Measurements from ENCODE around the gene SNX24.
"Not testable (repeated sequence)": the region's sequence is repeated elsewhere in the genome, so short reads cannot be mapped to it uniquely, and the experiment has no call there.

The SNX24 gene

DNA sequence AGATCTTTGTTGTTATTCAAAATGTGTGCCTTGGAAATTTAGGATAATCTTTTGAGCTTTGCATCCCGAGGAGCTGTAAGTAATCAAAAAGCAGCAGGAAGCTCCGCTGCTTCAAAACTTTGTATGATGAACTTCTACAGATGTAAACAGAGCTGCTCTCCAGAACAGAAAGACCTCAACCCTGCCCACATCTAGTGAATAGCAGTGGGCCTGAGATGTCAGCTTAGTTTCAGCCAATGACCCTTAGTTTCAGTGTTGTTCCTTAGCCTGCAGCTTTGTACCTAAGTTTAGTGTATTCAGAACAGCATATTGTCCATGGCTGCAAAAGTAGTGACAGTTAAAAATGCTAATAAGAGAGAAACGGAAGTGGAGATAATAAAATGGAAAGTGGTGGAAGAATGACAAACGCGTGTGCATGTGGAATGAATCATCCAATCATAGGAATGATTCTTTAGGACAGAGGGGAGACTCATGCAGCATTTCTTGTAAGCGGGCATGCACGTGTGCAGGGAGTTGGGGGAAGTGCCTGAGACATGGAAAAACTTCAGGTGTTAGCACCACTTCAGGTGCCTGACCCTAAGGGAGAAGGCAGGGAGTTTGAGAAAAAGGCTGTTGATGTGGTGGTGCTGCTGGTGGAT, 24.9 kb downstream of the SNX24 start:
- no peak for DNase-seq (ENCODE audit: low read depth in 2 of 3, low spot score in 1 of 3)

DNA sequence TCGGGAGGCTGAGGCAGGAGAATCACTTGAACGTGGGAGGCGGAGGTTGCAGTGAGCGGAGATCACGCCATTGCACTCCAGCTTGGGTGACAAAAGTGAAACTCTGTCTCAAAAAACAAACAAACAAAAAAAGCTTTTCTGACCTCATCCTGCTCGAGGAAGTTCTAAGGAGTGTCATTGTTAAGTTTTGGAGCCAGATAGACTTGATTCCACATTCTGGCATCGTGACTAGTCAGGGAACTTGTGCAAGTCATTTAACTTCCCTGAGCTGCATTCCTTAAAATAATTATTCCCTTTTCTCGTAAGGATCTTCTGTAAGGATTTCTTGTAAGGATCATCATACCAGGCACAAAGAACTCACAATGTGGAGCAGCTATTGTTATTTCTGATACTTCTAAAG, 26.2 kb downstream of the SNX24 start:
- DNase-seq (ENCODE audit: low read depth in 2 of 3, low spot score in 1 of 3): no peak

DNA sequence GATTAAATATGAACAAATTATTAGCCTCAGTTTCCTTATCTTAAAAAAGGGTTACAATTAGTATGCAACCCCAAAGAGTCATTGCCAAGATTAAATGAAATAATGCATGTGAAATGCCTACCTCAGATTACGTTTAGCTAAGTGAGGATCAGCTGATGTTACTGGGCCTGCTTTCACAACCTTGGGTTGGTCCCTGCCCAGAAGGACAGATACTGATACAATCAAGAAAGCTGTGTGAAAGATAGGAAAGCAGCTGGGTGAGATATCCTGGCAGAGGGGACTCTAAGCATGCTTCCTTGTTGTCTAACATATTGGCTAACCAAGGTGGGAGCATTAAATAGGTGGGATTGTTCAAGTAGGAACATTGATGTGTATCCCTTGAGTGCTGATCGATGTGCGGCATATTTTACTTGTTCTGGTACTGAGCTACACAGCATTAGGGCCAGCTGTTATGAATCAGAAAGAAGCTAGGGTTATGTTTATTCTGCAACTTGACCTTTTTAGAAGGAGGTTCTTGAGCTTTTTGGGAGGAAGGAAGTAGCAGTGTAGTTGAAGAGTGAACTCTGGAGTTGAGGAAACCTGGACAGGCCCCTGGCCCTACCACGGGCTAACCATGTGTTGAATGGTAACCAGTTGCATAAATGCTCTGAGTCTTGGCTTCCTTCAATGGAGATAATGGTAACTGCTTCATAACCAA, 28.9 kb downstream of the SNX24 start:
- DNase-seq (ENCODE audit: low read depth in 2 of 3, low spot score in 1 of 3): no peak

DNA sequence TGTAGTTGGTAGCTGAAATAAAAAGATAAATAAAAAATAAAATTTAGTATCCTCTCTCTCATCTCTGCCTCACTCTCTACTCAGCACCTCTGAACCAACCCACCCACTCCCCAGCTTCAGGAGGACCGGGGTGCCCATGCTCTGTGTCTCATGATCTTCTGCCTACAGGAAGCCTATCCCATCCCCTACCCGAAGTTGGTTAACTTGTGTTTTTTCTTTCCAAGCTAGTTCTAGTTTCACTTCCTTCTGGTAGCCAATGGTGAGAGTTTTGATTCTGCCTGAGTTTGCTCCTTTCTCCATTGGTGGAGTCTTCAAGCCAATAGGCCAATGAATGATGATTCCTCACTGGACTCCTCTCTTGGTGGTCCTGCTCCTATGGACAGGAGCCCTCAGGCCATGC, 32.1 kb downstream of the SNX24 start:
- no peak for DNase-seq (ENCODE audit: low read depth in 2 of 3, low spot score in 1 of 3)

DNA sequence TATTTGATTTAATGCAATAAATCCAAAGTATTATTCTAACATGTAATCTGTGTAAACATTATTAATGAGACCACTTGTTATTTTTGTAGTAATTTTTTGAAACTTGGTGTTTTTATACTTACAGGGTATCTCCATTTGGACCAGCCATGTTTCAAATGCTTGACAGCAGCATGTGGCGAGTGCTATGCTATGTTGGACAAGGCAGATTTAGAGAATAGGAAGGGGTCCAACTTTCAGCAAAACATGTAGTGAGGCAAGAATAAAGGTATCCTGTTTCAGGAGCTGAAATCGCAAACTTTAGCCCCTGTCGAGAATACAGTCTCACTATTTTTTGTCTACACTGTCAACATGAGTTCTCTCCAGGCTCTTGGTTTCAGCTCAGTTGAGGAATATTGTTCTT, 33.7 kb downstream of the SNX24 start:
- DNase-seq (ENCODE audit: low read depth in 2 of 3, low spot score in 1 of 3): no peak

DNA sequence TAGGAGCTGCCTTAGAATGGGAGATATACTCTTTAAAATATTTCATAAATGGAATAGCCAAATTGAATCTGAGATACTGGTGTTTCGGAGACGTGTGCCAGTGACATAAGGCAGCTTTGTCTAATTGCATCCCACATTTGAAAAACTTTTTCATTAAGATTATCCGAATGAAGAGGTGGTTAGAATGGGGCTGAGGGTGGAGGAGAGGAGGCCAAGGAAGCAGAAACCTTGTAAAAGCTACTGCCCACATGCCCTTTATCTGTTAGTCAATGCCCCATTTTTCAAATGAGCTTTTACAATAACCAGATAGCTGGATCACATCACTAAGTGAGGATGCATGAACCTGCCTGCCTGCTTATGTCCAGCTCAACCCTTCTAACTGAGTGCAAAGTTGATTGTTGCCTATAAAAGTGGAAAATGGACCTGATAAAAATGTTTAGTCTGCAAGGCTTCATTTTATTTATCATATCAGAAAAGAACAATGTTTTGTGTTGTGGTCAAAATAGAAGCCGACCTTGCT, 34.8 kb downstream of the SNX24 start:
- no peak for DNase-seq (ENCODE audit: low read depth in 2 of 3, low spot score in 1 of 3)

DNA sequence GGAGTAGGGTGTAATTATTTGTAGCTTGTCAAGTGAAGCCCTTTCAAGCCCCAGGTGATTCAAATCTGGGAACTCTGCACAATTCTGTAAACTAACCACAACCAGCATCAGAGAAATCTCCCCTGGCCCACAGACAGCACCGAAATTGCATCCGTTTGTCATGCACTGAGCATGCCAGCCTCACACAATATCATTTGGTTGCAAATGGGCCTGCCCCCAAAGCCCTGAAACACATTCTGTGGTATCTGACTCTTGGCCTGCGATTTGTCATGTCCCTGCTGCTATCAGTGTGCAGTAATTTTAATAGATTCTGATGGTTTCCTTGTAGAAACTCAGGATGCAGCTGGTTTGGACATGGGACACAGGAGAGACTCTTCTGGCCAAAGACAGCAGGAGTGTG, 35.3 kb downstream of the SNX24 start:
- DNase-seq (ENCODE audit: low read depth in 2 of 3, low spot score in 1 of 3): peak in 1 of 3 donors; percentile 4

DNA sequence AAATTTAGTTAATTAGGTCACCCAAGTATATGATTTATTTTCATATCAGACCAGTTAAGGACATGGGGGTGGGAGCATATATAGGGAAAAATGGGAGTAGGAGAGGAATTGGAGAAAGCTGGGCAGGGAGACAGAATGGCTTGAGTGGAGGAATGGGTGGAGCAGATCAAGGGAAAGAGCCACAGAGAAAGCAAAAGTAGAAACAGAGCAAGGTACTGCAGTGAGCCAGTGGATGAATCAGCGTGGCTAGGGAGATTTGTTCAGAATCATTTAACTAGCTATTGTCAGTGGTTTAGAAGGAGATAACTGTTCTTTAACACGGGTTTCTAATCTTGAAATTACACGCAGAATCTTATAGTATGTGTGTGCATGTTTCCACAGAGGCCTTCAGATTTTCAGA, 37.4 kb downstream of the SNX24 start:
- DNase-seq (ENCODE audit: low read depth in 2 of 3, low spot score in 1 of 3): no peak

DNA sequence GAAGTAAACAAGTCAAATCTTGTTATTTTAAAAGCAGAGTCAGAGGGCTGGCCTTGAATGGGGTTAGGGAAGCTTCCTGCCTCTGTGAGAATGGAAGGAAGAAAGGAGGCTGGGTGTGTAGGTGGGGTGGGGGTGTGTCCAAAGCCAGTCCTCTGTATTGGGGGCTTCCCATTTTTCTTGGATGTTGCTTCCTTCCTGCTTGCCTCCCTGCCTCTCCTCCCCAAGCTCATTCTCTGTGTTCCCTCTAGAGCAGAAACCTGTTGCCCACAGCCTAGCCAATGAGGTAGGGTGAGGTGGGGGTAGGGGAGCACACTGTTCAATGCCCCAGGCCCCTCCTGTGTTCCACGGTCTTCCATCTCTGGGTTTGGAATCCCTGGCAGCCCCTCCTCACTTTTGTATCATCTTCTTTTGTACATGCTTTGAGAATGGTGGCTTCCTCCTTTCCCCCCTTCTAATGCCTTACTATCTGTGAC, 39.7 kb downstream of the SNX24 start:
- DNase-seq (ENCODE audit: low read depth in 2 of 3, low spot score in 1 of 3): no peak

DNA sequence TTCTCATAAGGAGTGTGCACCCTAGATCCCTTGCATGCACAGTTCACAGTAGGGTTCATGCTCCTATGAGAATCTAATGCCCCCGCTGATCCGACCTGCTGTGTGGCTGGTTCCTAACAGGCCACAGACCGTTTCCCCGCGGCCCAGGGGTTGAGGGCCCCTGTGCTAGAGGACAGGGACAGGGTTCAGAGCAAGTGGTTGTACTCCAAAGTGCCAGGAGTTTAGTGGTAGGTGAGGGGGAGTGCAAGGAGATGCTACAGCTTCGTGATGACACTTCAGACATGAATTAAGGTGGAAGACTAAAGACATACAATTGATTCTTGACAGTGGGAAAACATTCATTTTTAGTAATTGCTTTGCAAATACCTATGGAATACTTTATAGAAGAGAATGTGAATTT, 40.5 kb downstream of the SNX24 start:
- no peak for DNase-seq (ENCODE audit: low read depth in 2 of 3, low spot score in 1 of 3)

DNA sequence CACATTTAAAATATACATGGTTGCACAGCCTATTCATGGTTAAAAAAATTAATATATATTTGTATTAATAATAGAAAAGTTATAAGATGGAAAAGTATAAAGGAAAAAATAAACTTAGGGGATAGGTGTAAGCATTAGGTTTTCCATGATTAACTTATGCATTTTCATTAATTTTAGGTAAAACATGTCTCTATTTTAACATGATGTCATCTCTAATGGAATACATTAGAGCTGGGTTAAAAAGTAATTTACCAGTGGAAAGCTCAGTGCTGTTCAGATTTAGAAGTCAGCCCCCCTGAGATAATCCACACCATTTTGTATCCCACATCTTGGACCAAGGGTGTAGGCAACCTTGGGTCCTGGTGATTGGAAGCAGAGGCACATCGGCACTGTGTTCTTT, 49.7 kb downstream of the SNX24 start:
- no peak for DNase-seq (ENCODE audit: low read depth in 2 of 3, low spot score in 1 of 3)

DNA sequence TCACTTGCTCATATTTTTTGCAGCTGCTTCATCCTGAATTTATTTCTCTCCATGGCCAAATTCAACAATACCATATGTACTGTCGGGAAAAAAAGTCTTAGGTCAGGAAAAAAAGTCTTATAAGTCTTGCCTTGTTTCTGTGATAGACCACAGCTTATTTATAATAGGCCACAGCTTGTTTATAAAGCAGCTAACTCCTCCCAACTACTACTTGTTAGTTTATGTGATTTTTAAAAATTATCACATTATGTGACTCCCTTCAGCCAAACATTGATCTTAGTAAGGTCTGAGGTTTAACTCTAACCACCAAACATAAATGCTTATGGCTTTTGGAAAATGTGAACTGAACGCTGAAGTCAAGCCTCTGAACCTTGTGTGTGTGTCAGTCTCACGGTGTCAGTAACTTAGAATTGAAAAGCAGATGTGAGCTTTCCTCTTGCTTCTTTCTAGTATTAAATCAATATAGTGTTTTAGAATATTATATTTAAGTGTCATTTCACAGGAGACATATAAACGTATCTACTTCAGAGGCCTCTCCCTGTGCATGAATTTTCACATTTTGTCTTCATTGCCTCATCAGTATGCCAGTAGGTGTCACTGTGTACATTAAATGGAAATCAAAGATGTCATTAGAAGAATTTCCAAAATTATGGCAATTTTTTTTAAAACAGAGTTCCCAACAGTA, 51.3 kb downstream of the SNX24 start:
- DNase-seq (ENCODE audit: low read depth in 2 of 3, low spot score in 1 of 3): no peak

DNA sequence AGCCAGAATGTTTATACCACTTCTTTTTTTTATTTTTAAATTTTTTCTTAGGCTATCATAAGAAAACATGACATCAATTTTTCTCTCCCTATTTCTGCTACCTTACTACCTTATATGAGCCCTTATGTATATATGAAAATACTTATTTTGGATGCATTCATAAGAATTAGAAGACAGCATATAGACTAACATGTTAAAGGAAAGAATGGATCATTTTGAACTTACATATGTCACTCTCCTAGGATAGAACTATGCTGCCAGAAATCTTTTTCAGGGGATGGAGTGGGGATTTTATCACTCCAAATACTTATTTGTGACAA, 51.8 kb downstream of the SNX24 start:
- DNase-seq (ENCODE audit: low read depth in 2 of 3, low spot score in 1 of 3): no peak

DNA sequence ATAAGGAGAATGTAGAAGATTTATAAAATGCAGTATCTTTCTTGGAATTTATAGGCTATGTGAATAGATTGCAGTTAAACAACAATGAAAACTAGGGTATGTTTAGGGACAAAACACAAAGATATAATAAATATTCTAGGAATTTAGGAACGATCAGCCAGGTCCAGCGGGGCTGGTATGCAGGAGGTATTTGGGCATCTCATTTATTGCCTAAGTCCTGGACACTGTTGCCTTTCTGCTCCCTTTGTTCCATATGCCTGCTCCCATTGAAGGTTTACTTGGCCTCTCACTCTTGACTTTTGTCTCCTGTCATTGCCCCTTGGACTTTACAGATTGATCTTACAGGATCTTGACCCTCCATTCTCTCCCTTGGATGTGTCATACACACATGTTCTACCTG, 55.9 kb downstream of the SNX24 start:
- DNase-seq (ENCODE audit: low read depth in 2 of 3, low spot score in 1 of 3): no peak

DNA sequence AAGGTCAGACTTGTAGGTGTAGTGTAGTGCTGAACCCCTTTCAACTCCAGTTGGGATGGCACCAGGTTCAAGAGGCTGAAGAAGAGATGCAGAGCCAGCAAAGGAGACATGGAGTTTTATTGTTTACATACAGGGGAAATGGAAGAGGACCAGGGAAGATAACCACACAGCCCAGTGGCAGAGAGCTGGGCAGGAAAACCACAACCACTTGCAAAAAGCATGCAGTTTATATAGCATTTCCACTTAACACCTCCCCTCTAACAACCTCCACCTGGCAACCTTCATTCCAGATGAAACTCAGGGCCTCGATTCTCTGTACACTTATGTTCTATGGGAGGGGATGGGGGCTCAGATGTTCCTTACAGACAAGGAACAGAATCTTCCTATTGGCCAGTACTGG, 56.9 kb downstream of the SNX24 start:
- DNase-seq (ENCODE audit: low read depth in 2 of 3, low spot score in 1 of 3): no peak

DNA sequence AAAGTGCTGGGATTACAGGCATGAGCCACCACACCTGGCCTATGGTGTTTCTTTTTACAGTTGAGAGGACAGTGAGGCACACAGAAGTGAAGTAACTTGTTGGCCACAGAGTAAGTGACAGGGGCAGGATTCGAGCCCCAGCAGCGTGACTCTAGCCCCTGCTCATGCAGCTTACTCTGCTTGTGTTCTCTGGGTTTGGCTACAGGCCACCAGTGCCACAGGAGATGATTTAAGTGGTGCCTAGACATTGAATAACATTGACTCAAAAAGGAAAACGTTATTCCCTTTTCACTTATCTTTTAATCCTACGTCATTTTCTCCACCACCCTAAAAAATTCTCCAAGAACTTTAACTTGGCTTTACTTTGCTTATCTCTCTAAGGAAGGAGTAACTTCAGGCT, 61.4 kb downstream of the SNX24 start:
- DNase-seq (ENCODE audit: low read depth in 2 of 3, low spot score in 1 of 3): no peak

DNA sequence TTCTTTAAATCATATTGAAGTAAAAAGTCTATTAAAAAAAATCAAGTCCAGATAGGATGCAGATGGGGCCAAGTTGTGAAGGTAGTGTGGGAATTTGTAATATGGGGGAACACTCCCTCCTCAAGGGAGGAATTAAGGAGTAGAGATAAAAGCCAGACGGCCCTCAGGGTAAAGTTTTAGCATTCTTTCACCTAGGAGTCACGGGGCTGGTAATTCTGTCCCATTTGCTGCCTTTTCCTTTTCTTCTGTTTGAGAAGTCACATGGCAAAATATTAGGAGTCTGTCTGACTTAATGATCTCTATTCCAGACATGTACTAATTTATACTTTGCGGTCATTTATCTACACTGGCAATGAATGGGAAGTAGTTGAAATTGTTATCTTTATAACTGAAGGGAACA, 61.9 kb downstream of the SNX24 start:
- no peak for DNase-seq (ENCODE audit: low read depth in 2 of 3, low spot score in 1 of 3)

DNA sequence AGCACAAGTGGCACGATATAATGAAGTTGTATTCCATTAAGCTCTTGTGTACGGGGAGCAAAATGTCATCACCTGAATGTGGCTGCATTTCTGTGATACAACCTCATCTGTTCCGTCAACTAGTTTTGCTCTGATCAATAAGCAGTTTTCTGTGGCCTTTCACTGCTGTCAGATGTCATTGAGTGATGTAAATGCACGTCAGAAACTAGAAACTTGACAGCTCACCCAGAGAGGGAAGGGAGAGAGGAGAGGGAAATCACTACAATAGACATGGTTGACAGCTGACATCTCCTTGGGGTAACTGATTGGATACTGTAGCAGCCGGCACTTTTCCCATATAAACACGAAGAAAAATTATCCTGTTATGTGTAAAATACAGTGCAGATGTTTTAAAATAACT, 62.7 kb downstream of the SNX24 start:
- DNase-seq (ENCODE audit: low read depth in 2 of 3, low spot score in 1 of 3): no peak

DNA sequence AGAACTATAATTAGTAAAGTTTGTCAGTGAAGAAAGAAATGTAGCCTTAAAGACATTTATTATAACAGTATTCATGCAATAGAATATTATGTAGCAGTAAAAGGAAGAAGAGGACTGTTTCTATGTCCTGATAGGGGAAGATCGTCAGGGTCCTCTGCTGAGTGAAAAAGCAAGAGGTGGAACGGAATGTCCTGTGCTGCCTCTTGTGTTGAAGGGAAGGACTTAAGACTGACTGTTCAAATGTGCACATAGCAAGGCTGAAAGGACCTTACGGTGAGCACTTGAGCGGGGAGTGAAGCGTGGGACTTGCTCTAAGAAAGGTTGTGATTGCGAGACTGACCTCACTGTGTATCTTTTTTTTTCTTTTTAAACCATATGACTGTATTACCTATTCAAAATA, 63.2 kb downstream of the SNX24 start:
- DNase-seq (ENCODE audit: low read depth in 2 of 3, low spot score in 1 of 3): no peak

DNA sequence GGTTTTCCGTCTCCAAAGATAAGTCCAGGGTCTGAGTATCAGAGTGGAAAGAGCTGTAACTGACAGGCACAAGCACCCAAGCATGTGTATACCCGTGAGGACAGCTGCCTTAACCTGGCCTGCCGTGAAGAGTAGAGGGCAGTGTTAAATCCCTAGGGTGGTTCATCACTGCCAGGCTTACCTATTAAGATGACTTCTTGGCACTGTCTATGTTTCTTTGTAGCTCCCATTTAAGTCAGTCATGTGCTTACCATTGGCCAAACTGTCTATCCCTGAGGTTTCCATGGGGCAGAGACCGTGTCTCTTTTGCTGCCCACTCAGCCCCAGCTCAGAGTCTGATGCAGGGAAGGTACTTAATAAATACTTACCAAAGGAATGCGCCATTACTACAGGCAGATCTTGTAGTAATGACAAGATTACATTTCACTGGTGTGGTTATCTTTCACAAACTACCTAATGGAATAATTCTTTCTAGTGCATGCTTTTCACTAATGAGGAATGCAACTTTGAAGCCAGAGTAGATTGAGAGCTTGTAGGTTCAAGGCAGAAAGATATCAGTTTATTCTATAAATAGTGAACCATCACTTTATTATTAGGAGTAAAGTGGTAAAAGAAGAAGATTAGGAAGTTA, 64.2 kb downstream of the SNX24 start:
- DNase-seq (ENCODE audit: low read depth in 2 of 3, low spot score in 1 of 3): no peak

DNA sequence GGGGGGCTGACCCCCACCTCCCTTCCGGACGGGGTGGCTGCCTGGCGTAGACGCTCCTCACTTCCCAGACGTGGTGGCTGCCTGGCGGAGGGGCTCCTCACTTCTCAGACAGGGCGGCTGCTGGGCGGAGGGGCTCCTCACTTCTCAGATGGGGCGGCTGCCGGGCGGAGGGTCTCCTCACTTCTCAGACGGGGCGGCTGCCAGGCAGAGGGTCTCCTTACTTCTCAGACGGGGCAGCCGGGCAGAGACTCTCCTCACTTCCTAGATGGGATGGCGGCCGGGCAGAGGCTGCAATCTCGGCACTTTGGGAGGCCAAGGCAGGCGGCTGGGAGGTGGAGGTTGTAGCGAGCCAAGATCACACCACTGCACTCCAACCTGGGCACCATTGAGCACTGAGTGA, 68.0 kb downstream of the SNX24 start:
- not testable (repeated sequence) for DNase-seq (ENCODE audit: low read depth in 2 of 3, low spot score in 1 of 3)

Measured in stimulated activated CD4-positive, alpha-beta T cell treated with anti-CD3 and anti-CD28 coated beads, Interleukin-12 subunit alpha, Interleukin-12 subunit beta, amount 100 ng/mL, for 48 hours (primary cell).